GM12878 (cell line): ENCODE results near the gene BMF. TPM values are rescaled to one million over a fixed set of nuclear protein-coding genes. Genes with fewer than 3 reads are reported as not detected.

ENCODE experiments used
- ATF2 ChIP-seq: IDR thresholded peaks from 2 replicates; pipeline ENCODE4 v1.6.1; 2012; ENCODE audit warnings: low read length, inconsistent platforms
- CHD1 ChIP-seq: IDR thresholded peaks from 2 replicates; pipeline ENCODE4 v1.6.1; 2012; ENCODE audit warnings: low read depth, low read length, improper control_type of control experiment
- CREB1 ChIP-seq: IDR thresholded peaks from 2 replicates; pipeline ENCODE4 v1.6.1; 2012; ENCODE audit warnings: low read depth, mild to moderate bottlenecking, inconsistent platforms
- DPF2 ChIP-seq: fragments of 450-650 bp; IDR thresholded peaks from 2 replicates; pipeline ENCODE4 v1.6.1; 2017; ENCODE audit warnings: mild to moderate bottlenecking
- EP300 ChIP-seq, 2 experiments: fragments of 150-350 bp in 1 of 2; IDR thresholded peaks; 2 replicates each; pipeline ENCODE4 v1.6.1; 2011 to 2012; ENCODE audit warnings: low read depth in 2 of 2, low read length in 2 of 2, borderline replicate concordance in 1 of 2, improper control_type of control experiment in 1 of 2, inconsistent platforms in 1 of 2; ENCODE audit not compliant: control insufficient read depth in 1 of 2
- FOXK2 ChIP-seq: fragments of 450-650 bp; IDR thresholded peaks from 2 replicates; pipeline ENCODE4 v1.6.1; 2017; ENCODE audit warnings: mild to moderate bottlenecking, moderate library complexity
- GABPA ChIP-seq: IDR thresholded peaks from 2 replicates; pipeline ENCODE4 v1.6.1; 2014; ENCODE audit warnings: antibody characterized with exemption, low read depth, mild to moderate bottlenecking, inconsistent platforms
- GATAD2B ChIP-seq: fragments of 450-650 bp; conservative IDR thresholded peaks from 2 replicates; pipeline ENCODE4 v1.6.1; 2017; ENCODE audit warnings: low read depth, mild to moderate bottlenecking, moderate library complexity
- HCFC1 ChIP-seq: fragments of 150-350 bp; IDR thresholded peaks from 2 replicates; pipeline ENCODE4 v1.6.1; 2014; ENCODE audit warnings: low read length
- IKZF2 ChIP-seq, 2 experiments: fragments of 450-650 bp; IDR thresholded peaks; 2 replicates each; pipeline ENCODE4 v1.6.1; 2017; ENCODE audit warnings: mild to moderate bottlenecking in 2 of 2, moderate library complexity in 2 of 2
- JUND ChIP-seq: IDR thresholded peaks from 2 replicates; pipeline ENCODE4 v1.6.1; 2012; ENCODE audit warnings: low read depth, mild to moderate bottlenecking, low read length, improper control_type of control experiment, moderate library complexity
- KAT2A ChIP-seq: conservative IDR thresholded peaks from 2 replicates; pipeline ENCODE4 v1.6.1; 2011; ENCODE audit warnings: low read depth, low read length; ENCODE audit not compliant: control insufficient read depth
- MEF2B ChIP-seq: fragments of 450-650 bp; IDR thresholded peaks from 2 replicates; pipeline ENCODE4 v1.6.1; 2018; ENCODE audit warnings: mild to moderate bottlenecking, moderate library complexity; ENCODE audit not compliant: partially characterized antibody, poor library complexity, severe bottlenecking
- MYC ChIP-seq: IDR thresholded peaks from 2 replicates; pipeline ENCODE4 v1.6.1; 2011; ENCODE audit warnings: mild to moderate bottlenecking, low read length, moderate library complexity, inconsistent platforms; ENCODE audit not compliant: insufficient read depth, insufficient replicate concordance, insufficient read length, severe bottlenecking
- NBN ChIP-seq: fragments of 450-650 bp; IDR thresholded peaks from 2 replicates; pipeline ENCODE4 v1.6.1; 2016
- NR2F1 ChIP-seq: fragments of 450-650 bp; conservative IDR thresholded peaks from 2 replicates; pipeline ENCODE4 v1.6.1; 2017; ENCODE audit warnings: mild to moderate bottlenecking
- RELB ChIP-seq: fragments of 450-650 bp; IDR thresholded peaks from 2 replicates; pipeline ENCODE4 v1.6.1; 2017; ENCODE audit warnings: low read depth, mild to moderate bottlenecking, moderate library complexity
- SIN3A ChIP-seq: IDR thresholded peaks from 2 replicates; pipeline ENCODE4 v1.6.1; 2012; ENCODE audit warnings: low read depth, low read length, improper control_type of control experiment
- SMAD5 ChIP-seq: IDR thresholded peaks from 2 replicates; pipeline ENCODE4 v1.6.1; 2016; ENCODE audit warnings: antibody characterized with exemption, low read depth
- SP1 ChIP-seq: IDR thresholded peaks from one replicate; pipeline ENCODE4 v1.6.1; 2011; ENCODE audit warnings: low read depth, low read length
- SPI1 ChIP-seq: IDR thresholded peaks from 2 replicates; pipeline ENCODE4 v1.6.1; 2011; ENCODE audit warnings: low read depth, mild to moderate bottlenecking, low read length, moderate library complexity, borderline replicate concordance; ENCODE audit not compliant: insufficient read depth
- TAF1 ChIP-seq: IDR thresholded peaks from 2 replicates; pipeline ENCODE4 v1.6.1; 2011; ENCODE audit warnings: mild to moderate bottlenecking, low read depth, low read length, borderline replicate concordance
- TBL1XR1 ChIP-seq: IDR thresholded peaks from 2 replicates; pipeline ENCODE4 v1.6.1; 2012; ENCODE audit warnings: low read depth, low read length, improper control_type of control experiment
- TCF12 ChIP-seq: IDR thresholded peaks from 2 replicates; pipeline ENCODE4 v1.6.1; 2011; ENCODE audit warnings: low read depth, mild to moderate bottlenecking, low read length
- TCF3 ChIP-seq: IDR thresholded peaks from 2 replicates; pipeline ENCODE4 v1.6.1; 2012; ENCODE audit warnings: low read depth, mild to moderate bottlenecking, low read length, borderline replicate concordance; ENCODE audit not compliant: insufficient read depth
- ZNF622 ChIP-seq: fragments of 450-650 bp; IDR thresholded peaks from 2 replicates; pipeline ENCODE4 v1.6.1; 2017; ENCODE audit warnings: mild to moderate bottlenecking, inconsistent platforms
- polyA plus RNA-seq, 11 experiments: library from polyadenylated mRNA; depleted of rRNA in 4 of 11; unstranded in 6 of 11; stranded (reverse) in 5 of 11; fragments of >200 nt; fragmentation: Nextera tagmentation in 4 of 11; fragmentation: Illumina TruSeq in 1 of 11; extraction: Ambion mirVana in 4 of 11; extraction: Trizol in 1 of 11; gene quantifications; 1 replicate in 1 of 11; 2 replicates in 10 of 11; pipeline versions ENCODE4 v1.2.1 to v1.2.3, GENCODE V29; 2011 to 2016; ENCODE audit warnings: inconsistent platforms in 2 of 11, missing spikeins in 2 of 11, low read depth in 1 of 11
- total RNA-seq, 4 experiments: library from RNA; depleted of rRNA in 3 of 4; stranded (reverse); fragments of >200 nt in 3 of 4; fragmentation: Illumina TruSeq in 1 of 4; extraction: Trizol in 1 of 4; gene quantifications; 2 replicates each; pipeline versions ENCODE4 v1.2.1 to v1.2.3, GENCODE V29; 2013 to 2021
- TF ChIP-seq, protein P1 (sequence below): IDR thresholded peaks from 2 replicates; pipeline ENCODE4 v1.6.1; 2012; ENCODE audit warnings: mild to moderate bottlenecking, low read depth, low read length

BMF gene
- total and polyA plus RNA-seq, 10 of the 15 experiments (the other 5 are each of a cell fraction or from before 2014, with no cell fraction given): 0.82 to 34.9 (median 16.9) TPM

DNA sequence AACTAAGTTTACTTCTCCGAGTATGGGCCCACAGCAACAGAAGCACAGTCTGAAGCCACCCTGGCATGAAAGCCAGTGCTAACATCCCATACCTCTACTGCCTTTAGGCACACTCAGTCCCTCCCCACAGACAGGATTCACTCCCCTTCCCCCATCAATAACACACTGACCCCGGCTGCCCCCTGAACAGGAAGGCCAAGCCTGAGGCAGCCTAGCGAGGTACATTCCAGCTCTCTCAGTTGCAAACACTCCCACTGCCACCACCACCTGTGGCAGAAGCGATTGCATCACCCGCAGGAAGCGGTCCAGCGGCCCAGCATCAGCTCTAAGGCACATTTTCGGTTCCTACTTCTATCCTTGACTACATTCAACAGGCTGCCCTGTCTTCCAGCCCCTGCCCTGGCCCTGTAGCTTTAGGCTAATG is 7.0 kb upstream of the BMF start (continued):
- TF ChIP-seq SPI1 (peak; percentile 83), KAT2A (no peak), JUND (peak; percentile 78), GABPA (no peak), SMAD5 (no peak), NR2F1 (peak; percentile 95), IKZF2 (IDR thresholded peaks at IDR 0.05) (peak; percentile 95 to 97), EP300 (IDR thresholded peaks at IDR 0.05; ENCODE audit: borderline replicate concordance in 1 of 2, control insufficient read depth in 1 of 2, low read depth in 2 of 2, low read length in 2 of 2) (peak; percentile 40 to 77; a peak in 3 of 4 replicates), TBL1XR1 (peak; percentile 72; the same call in 1 of the 2 replicates), SP1 (peak; percentile 54), TAF1 (0 out of 2 replicates have a peak, but pooled peaks have one; percentile 30), MYC (no peak), RELB (peak; percentile 79), CHD1 (no peak), SIN3A (no peak), GATAD2B (peak; percentile 83), DPF2 (peak; percentile 92), TCF12 (peak; percentile 91), NBN (peak; percentile 69), HCFC1 (no peak), TCF3 (peak; percentile 92; the same call in 1 of the 2 replicates), MEF2B (peak; percentile 16), CREB1 (peak; percentile 44; the same call in 1 of the 2 replicates), ATF2 (peak; percentile 66; the same call in 1 of the 2 replicates), ZNF622 (no peak), FOXK2 (no peak)
- TF ChIP-seq, protein P1, sequence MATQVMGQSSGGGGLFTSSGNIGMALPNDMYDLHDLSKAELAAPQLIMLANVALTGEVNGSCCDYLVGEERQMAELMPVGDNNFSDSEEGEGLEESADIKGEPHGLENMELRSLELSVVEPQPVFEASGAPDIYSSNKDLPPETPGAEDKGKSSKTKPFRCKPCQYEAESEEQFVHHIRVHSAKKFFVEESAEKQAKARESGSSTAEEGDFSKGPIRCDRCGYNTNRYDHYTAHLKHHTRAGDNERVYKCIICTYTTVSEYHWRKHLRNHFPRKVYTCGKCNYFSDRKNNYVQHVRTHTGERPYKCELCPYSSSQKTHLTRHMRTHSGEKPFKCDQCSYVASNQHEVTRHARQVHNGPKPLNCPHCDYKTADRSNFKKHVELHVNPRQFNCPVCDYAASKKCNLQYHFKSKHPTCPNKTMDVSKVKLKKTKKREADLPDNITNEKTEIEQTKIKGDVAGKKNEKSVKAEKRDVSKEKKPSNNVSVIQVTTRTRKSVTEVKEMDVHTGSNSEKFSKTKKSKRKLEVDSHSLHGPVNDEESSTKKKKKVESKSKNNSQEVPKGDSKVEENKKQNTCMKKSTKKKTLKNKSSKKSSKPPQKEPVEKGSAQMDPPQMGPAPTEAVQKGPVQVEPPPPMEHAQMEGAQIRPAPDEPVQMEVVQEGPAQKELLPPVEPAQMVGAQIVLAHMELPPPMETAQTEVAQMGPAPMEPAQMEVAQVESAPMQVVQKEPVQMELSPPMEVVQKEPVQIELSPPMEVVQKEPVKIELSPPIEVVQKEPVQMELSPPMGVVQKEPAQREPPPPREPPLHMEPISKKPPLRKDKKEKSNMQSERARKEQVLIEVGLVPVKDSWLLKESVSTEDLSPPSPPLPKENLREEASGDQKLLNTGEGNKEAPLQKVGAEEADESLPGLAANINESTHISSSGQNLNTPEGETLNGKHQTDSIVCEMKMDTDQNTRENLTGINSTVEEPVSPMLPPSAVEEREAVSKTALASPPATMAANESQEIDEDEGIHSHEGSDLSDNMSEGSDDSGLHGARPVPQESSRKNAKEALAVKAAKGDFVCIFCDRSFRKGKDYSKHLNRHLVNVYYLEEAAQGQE: peak; percentile 54; the same call in 1 of the 2 replicates
